ENCODE measurements around the gene C19orf81.

The C19orf81 gene

DNA sequence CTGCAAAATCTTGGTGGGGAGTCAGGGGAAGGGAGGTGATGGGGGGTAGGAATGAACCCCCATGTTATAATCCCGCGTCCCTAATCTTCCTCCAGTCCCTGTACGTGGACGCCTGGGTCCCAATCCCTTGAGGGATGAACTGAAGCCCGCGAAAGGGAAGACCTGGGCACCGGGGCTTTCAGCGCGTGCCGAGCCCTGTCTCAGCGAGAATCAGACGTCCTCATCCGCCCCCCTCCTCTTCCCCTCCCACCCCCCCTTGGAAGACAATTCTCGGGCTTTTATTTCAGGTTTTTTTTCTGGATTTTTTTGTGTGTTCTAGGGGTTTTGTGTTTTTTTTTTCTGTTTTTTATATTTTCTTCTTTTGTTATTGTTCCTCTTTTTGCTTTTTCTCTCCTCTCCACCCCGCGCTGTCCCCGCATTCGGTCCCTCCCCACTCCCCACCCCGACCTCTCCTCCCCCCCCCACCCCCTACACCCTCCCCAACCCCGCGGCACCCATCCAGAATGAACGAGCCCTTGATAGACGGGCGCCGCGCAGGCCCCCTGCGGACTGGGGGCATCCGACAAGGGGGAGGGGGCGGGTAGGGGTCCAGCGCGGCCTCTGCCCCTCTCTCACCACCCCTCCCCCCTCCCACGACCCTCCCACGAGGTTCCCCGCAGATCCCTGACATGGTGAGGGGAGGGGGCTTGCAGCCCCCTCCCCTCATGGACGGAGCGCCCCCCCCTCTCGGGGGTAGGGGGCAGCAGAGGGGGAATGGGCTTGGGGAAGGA, 10.3 kb downstream of the C19orf81 start:
- DNase-seq, result no peak

DNA sequence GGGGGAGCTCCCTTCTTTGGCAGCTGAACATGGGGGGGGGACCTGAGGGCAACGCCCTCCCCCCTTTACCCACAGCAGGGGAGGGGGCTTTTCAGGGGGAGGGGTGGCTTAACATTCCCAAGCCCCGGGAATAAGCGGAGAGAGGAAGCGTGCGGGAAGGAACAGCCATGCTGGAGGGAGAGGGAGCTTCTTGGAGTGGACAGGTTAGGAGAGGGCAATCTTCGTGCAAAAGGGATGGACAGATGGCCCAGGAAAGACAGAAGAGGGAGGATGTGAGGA, 10.8 kb downstream of the C19orf81 start:
- no peak for DNase-seq

DNA sequence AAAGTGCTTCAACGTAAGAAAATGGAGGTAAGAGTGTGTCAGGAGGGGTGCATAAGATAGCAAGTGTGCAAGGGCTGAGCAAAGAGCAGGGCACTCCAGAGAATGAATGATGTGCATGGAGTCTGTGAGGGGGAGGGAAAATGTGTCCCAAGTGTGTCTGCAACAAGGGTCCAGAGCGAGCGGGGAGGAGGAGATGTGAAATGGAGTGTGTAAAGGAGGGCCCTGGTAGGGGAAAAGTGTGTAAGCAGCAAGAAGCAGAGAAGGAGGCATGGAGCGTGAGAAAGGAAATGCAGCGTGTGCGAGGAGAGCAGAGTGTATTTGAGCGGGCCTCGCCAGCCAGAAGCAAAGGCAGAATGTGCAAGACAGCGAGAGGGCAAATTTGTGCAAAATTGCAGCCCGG, 11.8 kb downstream of the C19orf81 start:
- no peak for DNase-seq

DNA sequence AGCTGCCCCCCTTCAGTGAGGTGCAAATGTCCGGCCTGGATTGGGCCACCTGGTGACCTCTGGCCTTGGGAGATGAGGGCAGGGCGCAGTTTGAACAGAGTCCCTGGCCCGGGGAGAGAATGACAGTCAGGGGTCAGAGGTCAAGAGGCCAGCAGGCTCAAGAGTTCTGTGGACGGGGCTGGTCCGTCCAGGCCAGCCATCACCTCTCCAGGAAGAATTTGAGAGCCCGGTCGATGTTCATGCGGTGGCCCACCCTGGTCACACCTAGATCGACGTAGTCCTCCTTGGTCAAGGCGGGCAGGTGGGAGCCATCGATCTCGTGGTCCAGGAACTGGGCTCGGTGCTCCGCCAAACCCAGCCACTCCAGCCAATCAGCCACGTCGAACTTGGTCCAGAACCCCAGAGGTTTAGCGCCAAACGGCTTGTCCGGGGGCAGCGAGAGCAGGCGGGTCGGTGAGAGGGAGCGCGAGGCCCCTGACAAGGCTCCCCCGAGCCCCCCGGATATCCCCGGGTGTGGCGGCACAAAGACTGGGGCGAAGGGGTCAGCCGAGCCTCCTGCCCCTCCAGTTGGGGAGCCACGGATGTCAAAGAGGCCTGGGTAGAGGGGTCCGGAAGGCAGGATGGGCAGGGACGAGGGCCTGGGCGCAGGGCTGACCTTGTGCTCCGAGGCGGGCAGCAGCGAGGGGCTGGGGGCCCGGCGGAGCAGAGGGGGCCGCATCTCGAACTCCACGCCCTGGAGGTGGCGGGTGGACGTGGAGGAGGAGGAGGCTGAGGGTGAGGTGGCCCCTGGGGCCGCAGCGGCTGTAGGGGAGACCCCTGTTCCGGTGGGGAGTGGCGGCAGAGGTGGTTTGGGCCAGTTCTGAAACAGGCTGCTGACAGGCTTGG, 12.8 kb downstream of the C19orf81 start:
- no peak for DNase-seq

DNA sequence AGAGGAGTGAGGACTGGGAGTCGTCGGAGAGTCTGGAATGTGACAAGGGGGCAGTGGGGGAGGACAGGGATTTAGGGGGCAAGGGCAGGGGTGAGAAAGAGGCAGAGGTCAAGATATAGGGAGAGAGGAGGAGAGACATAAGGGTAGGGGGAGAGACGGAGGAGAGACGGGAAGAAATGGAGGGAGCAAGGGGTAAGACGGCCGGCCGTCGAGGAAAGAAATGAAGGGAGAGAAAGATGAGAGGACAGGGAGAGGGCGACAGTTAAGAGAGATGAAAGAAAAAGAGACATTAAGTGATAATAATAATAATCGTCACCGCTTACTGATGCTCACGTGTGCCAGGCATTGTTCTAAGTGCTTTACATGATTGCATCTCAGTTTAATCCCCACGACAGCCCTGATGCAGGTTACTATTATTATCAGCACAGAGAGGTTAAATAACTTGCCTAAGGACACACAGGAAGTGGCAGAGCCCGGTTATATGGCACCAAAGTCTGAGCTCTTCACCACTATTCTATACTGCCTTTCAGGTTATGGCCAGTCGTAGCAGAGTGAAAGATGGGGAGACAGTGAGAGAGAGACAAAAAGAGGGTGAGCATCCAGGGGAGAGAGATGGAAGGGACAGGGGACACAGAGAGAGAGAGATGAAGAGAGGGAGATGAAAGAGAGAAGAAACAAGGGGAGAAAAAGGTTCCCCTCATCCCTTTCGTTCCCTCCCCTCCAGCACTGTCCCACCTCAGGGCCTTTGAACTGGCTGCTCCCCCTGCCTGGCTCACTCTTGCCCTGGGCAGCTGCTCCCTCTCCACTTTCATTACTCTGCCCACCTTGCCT, 13.6 kb downstream of the C19orf81 start:
- DNase-seq, result no peak

DNA sequence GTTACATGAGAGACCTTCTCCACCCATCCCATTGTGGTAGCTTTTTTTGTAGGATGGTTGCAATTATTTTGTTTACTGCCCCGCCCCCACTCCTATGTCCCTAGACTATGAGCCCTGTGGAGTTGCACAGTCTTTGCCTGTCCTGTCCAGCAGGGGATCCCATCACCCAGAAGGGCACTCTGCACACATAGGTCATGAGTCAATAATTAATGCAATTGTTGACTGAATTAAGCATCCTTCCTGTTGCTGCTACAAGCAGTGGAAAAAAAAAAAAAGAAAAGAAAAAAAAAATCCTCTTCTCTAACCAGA, 14.2 kb downstream of the C19orf81 start:
- DNase-seq, result peak; percentile 12

DNA sequence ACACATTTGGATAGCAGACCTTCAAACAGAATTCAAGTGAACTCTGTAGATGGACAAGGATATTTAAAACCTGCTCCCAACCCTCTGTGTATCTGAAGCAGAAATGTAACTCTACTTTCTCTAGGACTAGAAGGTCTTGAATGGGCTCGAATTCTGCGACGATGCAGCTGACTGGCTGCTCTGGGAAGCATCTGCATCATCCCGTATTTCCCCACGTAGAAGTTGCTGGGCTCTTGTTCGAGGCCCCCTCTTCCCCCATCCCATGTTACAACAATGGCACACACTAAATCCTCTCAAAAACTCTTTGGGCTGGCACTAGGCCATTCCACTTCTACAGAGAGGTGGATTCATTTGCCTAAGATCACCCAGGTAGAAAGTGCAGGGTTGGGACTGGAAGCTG, 15.0 kb downstream of the C19orf81 start:
- no peak for DNase-seq

DNA sequence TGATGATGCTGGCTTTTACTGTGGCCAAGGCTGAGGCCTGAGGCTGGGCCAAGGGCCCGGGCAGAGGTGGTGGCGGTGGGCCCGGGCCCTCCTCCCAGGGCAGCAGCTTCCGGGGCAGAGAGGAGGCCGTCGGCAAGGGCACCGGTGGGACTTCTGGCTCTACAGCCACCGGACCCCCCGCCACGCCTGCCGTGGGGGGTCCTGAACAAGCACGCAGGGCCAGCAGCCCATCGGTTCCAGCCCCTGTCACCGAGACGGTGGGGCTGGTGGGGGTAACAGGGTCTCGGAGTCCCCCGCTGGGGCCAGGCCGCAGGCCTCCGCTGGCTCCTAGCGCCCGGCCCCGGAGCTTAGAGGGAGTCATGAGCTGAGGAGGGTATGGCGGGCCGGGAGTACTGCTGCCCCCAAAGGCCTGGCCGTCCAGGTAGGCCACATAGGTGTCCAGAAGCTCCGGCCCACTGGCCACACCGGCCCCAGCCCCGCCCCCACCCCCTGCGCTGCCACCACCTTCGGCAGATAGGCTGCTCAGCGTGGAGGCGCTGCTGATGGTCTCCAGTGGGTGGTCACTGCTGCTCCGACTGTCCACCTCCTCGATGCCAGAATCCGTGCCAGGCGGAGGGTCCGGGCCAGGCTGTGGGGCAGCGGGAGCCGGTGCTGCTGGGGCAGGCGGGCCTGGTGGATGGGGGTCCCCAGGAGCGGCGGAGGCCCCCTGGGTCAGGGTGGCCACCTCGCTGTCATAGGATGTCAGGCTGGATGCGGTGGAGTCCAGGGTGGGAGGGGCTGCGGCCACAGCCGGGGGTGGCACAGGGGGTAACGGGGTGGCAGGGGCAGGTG, 17.3 kb downstream of the C19orf81 start:
- no peak for DNase-seq

DNA sequence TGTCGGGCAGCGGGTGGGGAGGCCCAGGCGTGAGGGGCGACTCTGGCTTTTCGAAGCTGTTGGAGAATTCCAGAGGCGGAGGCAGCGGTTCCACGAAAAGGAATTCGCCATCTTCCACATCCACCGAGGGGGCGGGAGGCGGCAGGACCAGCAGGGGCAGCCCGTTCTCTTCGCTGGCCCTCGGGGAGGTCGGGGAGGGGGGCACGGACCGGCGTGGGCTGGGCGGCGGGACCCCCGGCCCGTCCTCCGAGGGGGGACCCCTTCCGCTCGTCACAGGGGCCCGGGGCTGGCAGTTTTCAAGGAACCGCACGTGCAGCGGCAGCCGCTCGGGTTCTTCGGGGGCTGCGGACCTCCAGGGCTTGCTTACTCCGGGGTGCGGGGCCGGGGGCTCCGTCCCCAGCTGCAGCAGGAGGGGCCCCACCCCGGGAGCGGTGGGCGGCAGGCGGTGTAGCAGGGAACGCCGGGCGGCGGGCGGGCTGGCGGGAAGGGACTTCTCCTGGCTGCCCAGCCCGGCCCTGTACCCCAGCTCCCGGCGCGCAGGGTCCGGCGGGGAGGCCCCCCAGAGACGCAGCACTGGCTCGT, 18.0 kb downstream of the C19orf81 start:
- DNase-seq, result no peak

DNA sequence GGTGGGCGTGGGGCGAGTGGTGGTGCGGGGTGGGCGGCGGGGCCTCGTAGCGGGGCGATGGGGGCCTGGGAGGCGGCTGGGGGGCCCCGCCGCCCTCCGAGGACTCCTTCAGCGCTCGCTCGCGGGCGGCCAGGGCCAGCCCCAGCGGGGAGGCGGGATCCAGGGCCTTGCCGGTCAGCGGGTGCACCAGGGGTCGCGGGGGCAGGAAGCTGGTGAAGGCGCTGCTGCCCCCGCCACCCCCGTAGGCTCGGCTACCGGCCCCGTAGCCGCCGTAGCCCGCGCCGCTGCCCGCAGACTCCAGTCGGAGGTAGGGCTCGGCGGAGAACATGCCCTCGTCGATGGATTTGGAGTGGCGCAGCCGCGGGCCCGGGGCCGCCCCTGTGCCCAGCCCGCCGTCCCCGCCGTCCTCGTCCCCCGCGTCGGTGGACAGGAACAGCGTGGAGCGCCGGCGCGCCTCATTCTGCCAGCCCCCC, 18.6 kb downstream of the C19orf81 start:
- DNase-seq, result no peak

DNA sequence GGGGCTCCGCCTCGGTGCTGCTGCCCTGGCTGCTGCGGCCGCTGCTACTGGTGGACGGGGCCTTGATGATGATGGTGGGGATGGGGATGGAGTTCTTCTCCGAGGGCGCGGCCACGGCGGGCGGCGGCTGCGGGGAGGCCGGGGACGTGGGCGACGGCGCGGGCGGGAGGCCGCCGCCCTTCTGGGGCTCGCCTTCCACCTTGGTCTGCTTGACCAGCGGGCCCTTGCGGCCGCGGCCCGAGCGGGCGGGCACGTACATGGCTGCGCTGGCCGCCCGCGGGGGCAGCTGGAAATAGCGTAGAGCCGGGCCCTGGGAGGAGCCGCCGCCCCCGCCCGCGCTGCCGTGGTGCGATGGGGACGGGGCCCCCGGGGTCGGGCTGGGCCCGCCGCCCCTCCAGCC, 19.2 kb downstream of the C19orf81 start:
- DNase-seq, result no peak

DNA sequence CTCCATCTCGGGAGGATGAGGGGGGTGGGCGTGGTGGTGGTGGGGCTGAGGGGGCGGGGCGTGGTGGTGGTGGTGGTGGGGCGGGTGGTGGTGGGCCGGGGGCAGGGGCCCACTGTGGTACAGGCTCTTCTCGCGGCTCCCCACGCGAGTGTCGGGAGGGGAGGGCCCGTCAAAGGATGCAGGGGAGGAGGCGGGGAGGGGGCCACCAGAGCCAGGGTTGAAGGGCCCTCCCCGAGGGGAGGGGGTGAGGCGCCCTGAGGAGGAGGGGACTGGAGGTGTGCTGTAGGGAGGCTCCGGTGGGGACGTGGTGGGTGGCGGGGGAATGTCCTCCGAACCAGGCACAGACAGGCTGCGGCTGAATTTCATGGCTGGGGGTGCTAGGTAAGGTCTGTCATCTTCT, 19.6 kb downstream of the C19orf81 start:
- DNase-seq, result no peak

DNA sequence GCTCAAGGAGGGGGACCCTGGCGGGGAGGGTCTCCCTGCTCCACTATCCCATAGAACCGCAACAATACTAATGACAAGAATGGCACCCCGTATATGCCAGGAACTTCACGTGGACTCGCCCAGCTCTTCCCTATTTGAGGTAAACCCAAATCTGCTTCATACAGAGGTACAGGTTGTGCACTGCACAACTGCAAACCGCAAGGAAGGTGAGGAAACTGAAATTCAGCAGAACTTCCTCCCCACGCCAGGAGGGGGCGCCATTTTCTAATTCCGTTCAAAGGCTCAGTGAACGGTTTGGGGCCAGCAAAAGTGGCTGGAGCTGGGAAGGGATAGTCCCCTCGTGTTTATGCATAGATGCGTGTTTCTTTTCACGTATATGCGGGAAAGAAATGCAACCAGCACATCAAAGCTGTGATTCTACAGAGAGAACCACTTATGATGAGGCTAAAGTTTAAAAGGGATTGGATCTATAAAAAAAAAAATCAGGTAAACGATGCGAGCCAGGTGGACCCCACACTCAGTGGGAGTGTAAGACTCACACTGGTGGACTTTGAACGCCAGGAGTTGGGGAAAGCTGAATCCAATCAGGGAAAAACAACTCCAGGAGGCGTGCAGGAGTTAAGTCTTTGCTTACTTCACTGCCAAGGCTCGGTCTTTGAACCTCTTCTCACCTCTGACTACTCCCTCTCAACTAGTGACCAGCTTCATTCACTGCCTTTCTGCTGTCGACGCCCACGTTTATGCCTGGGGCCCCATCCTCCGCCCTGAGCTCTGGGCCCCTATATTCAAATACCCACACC, 20.3 kb downstream of the C19orf81 start:
- DNase-seq, result peak; percentile 10

DNA sequence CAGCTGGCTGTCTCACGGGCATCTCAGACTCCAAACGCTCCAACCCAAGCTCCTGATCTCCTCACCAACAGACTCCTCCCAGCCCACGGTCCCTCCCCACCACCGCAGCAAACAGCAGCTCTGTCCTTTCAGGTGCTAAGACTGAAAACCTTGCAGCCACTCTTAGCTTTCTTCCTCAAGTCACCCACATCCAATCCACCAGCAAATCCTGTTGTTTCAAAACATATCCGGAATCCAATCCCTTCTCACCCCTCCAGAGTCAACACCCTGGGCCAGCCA, 20.8 kb downstream of the C19orf81 start:
- no peak for DNase-seq

DNA sequence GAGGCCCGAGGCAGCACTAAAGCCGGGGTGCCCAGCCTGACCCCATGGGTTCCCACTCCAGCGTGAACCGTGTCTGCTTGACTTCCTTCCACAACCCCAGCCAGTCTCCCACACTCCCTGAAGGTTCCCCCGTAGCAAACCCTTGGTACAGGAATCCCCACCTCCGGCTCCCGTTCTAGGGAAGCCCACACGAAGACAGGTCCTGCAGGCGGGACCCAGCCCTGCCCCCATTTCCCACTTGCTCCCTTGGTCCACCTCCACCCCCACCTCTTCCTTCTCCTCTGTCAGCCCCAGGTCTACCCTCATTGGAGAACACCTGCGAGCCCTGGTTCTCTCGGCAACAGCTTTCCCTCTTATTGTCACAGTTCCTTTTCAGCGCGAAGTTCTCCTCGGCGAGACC, 23.9 kb downstream of the C19orf81 start:
- DNase-seq, result no peak

DNA sequence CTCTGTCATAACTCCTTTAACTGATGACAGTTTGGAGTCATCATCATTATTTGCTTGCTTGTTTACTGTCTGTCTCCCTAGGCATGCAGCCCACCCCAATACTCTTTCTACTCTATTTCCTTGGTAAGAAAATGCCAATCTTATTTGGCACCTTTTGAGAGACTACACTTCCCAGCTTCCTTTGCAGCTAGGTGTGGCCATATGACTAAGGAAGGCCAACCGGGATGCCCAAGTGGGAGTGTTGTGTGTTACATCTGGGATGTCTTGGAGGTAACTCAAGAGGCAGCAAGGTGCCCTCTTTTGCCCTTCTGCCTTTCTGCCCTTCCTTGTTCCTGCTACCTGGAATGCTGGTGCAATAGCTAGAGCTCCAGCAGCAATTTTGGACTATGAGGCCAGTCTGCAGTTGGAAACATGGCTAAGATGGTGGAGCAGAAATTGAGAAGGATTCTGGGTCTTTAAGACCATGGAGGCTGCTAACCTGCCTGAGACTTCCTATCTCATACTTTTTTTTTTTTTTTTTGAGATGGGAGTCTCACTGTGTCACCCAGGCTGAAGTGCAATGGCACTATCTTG, 27.5 kb downstream of the C19orf81 start:
- DNase-seq, result no peak

DNA sequence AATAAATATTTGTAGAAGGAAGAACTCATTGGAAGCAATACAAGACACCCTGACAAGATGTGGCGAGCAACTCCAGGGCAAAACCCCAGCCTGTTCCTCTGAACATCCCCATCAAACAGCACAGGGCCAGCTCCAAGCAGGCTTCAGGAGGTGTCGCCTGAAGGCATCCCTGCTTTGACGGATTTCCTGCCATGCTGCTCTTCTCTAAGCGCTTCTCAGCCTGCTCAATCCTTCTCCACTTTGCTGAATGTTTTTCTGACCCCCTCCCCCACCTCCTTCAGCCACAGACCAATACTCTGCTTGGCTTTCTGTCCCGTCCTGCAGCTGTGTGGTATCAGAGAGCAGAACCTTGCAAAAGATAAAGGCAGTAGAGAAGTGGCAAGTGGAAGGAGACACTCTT, 28.4 kb downstream of the C19orf81 start:
- no peak for DNase-seq

DNA sequence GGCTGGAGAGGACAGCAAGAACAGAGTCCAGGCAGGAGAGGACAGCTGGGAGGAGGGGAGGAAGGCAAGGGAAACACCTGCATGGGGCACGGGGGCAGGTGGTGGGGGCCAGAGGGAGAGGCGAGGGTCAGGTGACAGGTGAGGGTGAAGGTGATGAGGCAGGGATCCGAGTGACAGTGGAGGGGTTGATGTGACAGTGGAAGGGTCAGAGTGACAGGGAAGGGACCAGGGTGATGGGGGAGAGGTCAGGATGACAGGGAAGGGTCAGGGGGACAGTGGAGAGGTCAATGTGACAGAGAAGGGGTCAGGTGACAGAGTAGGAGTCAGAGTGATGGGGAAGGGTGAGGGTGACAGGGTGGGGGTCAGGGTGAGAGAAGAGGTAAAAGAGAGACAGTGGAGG, 29.1 kb downstream of the C19orf81 start:
- DNase-seq, result no peak

DNA sequence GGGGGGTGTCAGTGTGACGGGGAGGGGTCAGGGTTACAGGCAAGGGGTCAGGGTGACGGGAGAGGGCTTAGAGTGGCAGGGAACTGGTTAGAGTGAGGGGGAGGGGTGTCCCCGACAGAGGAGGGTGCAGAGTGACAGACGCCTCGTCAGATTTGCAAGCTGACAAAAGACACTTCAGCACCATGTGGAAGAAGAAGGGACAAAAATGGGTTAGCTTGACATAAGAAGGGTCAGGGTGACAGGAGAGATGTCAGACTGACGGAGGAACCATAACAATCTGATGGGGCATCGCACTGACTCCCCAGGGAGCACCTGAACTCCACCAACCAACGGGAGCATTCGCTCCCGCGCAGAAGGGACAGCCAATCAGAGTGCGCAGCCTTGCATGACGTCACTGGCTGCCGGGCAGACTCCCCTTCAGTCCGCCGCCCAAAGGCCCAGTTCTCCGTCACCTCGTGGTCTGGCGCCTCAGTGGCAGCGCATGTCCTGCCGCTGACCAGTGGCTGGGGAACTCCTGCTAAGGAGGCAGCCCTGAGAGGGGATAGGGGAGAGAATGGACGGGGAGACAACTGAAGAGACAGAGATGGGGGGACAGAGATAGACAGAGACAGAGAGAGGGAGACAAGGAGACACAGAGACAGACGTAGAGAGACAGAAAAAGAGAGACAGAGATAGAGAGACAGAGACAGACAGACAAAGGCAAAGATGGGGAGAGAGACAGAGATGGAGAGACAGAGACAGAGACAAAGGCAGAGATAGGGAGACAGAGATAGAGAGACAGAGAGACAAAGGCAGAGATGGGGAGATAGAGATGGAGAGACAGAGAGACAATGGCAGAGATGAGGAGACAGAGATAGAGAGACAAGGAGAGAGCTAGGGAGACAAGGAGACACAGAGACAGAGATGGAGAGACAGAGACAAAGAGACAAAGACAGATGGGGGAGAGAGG, 30.2 kb downstream of the C19orf81 start:
- DNase-seq, result peak; percentile 50

Measured in NCI-H1105 (cell line).